Measurements from ENCODE around the gene MAP4K5.

GRCh38 chr14:50532502-50533240 is at the start of gene MAP4K5:
- TF ChIP-seq CTCF (IDR thresholded peaks at IDR 0.05) = peak; percentile 84 to 99 (median 98)
- TF ChIP-seq EP300 (IDR thresholded peaks at IDR 0.05) = peak in 1 of 2 donors; percentile 70
- TF ChIP-seq POLR2A (IDR thresholded peaks at IDR 0.05) = peak; percentile 70 to 87
